Fibroblast of skin of left biceps (primary cell): ENCODE data around the gene PRADC1.

Experiments
- DNase-seq, 2 experiments: peaks; one replicate each; pipeline ENCODE4 v3.0.0-alpha.2; 2013; ENCODE audit warnings: low read depth in 2 of 2

Gene PRADC1

DNA sequence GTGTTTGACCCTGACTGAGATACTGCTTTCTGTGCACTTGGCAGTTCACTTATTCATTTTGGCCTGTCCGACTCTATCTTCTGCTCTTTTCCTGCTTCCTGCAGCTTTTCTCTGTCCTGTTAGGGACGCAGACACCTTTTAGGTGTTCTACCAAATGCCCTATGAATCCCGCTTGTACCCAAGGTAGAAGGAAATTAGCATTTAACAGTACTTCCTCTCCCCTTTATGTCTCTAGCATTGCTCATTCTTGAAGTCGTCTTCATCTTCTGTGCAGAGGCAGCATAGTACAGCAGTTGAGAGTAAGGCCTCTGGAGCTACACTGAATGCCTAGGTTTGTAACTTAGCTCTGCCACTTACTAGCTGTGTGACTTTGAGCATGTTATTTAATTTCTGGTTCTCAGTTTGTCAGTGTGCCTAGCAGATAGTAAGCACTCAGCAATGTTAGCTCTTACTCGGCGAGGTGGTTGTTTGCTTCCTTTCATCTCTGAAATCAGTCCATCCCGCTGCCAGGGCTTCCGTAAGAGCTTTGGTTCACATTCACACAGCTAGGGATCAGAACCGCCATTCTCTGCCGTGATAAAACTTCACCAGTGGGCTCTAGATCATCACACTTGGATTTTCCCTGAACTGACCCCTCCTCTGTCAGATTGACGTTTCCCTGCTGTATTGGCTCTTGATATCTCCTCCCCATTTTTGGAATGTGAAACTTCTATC, 2.4 kb upstream of the PRADC1 start:
- no peak for DNase-seq

DNA sequence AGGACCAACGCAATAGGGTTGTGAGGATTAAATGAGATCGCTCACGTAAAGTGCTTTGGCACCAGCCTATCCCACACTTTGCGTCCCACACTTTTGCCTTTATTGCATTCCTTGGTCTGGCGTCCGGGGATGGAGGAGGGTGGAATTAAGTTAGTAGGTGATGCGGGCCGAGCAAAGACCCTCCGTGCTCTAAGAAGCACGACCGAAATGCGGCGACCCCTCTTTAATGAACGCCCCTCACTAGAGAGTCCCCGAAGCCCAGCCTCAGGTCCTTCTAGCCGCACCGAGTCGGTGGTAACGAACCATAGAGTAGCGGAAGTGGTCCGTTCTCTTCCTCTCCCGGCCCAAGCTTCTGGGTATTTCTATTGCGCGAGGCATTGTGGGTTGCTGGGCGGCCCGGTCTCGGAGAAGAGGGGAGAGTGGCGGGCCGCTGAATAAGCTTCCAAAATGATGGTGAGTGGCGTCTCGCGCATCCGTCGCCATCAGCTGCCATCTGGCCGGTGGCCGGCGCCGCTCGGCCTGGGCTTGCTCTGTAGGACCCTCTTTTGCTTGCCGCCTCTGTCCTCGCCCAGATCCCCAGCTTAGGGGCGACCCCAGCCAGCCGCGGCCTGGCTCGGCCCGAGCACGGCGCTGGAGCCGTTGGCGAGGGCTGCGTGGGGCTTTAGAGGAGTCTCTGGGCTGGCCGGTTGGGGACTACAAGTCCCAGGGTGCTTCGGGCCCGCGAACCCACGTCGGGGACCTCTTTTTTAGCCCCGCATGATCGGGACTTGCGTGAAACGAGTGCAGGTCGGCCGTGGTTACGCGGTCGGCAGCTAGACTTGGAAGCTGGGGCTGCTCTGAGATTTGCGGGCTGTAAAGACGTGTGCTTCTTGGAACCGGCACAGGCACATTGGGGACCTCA, 1.1 kb upstream of the PRADC1 start, which contains the start of gene CCT7:
Gene CCT7 (plus strand): TSS at position 377 of the 901 bp plus-strand sequence. CDS start 71 bp downstream, at position 448.
- DNase-seq: peak; percentile 75 to 77

DNA sequence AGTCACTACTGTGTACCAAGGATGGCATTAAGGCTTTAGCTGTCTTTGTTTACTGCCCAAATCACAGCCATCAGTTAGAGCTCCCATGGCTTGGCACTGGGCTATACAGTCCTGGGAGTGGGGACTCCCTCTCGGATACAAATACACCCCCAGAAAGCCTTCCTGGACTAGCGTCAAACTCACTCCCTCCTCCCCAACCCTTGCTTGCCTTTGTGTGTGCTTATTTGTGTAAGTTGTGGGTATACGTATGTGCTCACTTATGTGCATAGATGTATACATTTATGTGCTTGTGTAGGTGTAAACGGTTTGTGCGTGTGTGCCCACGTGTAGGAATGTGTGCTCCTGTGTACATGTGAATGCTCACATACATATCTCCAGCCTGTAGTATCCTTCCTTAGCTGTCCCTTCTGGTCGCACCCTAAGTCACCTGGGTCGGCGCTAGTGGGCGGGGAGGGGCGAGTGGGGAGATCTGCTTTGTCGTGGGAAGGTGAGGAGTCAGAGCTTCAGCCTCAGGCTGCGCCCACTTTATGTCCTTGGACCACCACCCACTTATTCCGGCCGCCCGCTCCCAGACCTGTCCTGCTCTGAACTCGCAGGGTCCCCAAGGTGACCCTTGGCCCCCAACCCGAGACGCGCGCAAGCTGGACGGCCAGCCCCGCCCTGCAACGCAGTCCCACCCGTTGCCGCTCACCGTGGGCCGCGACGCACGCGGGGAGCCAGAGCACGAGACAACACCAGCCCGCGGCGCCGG, 461 bp downstream of the PRADC1 start:
- DNase-seq: no peak

DNA sequence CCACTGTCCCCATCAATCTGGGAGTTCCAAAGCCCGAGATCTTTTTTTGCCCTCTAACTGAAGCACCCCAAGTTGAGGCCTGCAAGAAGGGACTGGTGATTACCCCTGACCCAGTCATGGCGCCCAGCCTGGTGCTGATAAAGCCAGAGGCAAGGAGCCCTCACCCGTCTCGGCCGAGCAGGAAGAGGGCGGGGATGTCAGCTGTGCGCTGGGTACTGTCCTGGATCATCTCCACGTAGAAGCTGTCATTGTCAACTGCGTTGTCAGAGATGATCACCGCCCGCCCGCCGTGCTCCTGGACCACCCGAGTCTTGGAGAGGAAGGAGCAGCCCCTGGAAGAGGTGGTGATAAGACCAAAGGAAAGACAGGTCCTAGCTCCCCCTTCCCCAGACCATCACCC, 4.4 kb downstream of the PRADC1 start:
- no peak for DNase-seq

DNA sequence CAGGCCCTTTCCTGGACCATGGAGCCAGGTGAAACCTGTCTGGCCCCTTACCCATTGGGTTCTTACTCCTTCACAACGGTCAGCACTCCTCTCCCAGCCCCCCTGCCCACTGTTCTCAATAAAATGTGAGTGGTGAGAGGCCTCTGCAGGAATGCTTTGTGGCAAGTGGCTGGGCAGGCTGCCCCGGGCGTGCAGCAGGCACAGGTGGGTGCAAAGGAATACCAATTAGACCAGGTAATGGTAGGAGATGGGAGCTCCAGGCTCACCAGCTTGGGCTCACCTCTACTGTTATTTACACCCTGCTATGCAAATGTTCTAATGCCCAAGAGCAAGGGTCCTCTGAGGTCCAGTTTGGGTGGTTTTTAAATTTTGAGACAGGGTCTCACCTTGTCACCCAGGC, 6.0 kb downstream of the PRADC1 start:
- no peak for DNase-seq

DNA sequence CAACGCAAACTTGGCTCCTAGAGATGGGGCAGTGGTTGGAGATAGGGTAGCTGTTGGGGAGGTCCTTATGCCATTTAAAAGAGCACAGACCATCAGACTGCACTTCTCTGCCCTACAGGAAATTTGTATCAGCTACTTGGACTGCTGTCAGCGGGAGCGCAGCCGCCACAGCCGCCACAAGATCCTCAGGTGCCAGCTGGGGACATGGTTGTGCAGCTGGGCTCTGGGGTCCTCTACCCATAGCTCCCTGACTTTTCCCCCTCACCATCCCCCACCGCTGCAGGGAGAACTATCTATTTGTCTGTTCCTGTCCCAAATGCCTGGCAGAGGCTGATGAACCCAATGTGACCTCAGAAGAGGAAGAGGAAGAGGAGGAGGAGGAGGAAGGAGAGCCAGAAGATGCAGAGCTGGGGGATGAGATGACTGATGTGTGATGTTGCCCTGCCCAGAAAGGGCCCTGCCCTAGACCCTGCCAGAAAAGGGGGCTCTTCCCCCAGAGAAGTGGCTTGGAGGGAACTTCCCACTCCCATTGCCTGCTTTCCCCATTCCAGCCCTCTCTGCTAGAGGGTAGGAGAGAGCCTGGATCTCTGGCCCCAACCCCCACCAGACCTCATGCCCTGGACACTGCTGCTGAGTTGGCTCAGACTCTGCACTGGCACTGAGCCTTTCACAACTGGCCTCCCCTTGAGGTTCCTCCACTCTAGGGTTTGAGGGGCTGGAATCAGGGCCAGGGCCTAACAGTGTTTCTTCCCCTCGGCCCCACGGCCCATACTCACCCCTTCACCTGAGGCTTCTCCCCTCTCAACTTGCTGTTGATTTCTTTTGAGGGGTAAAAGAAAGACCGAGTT, 7.3 kb downstream of the PRADC1 start:
- no peak for DNase-seq

DNA sequence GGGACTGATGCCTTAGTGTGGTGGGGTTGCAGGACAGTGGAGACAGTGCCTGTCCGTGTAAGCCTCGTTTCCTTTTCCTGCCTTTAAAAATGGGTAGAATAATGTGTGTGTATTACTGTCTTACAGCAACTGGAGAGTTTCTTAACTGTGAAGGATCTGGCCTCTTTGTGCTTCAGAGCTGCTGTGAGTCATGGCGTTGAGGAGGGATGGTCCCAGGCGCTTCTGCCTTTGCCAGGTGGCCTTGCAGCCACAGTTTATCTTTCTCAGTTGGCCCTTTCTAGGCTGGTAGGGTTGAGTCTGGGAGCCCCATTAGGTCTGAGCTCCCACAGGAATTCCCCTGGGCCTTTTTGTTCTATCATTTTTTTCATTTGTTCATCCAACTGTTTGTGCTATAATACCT, 9.2 kb downstream of the PRADC1 start:
- DNase-seq: no peak

DNA sequence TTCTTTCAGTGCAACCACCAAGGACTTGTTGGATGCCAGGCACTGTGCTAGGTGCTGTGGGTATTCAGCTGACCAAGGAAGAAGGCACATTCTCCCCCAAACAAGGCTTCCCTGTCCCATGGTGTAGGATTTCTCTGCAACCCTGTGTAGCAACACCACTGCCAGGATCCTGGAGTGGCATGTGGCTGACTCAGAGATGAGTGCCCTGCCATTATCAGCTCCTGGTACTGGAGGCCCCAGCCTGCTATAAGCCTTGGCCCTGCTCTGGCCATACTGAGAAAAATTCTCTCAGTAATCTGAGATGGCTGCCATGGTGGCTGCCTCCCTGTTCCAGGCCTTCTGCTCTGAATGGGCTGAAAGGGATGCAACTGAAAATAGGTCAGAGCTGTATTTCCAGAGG, 14.7 kb downstream of the PRADC1 start:
- no peak for DNase-seq

DNA sequence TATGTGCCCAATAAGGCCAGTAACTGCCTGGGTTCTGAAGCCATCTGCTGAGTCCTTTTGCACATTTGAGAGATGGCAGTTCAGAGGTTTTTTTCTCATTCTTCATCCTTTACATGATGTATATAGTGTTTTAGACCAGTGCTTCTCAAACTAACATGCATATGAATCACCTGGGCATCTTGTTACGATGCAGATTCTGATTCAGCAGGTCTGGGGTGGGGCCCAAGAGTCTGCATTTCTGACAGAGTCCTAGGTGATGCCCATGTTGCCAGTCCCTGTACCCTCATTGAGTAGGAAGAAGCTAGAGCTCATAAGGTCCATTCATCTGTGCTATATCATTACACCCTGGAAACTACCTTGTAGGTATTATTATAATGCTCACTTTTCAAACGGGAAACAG, 15.2 kb downstream of the PRADC1 start:
- no peak for DNase-seq

DNA sequence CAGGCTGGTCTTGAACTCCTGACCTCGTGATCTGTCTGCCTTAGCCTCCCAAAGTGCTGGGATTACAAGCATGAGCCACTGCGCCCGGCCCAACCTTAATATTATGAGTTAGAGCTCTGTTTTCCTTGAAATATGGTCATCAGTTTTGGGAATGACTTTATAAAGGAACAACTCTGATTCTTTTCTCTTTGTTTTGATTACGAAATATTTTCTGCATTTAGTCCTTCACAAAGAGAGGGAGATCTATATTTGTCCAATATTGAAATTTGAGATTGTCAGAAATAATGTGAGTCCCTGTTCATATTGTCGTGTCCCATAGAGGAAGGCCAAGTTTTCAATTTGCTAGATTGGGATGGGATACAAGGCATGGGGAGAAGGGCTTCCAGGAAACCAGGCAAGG, 15.9 kb downstream of the PRADC1 start:
- DNase-seq: no peak

DNA sequence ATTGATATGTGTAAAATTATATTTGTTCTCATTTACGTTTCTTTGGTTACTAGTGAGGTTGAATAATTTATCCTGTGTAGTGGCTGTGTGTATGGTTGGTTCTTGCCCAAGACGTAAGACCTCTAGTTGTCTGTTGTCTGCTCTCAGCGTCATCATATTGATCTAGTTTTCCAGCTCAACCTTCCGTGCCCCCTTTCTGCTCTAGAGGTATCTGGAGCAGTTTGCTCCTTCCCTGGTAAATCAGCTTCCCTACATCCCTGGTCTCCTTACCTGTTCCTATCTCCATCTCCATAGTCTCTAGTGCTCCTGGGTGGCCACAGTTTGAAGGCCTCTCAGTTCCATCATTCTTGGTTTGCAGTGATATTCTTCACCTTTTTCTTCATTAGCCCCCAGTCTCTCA, 17.8 kb downstream of the PRADC1 start:
- no peak for DNase-seq

DNA sequence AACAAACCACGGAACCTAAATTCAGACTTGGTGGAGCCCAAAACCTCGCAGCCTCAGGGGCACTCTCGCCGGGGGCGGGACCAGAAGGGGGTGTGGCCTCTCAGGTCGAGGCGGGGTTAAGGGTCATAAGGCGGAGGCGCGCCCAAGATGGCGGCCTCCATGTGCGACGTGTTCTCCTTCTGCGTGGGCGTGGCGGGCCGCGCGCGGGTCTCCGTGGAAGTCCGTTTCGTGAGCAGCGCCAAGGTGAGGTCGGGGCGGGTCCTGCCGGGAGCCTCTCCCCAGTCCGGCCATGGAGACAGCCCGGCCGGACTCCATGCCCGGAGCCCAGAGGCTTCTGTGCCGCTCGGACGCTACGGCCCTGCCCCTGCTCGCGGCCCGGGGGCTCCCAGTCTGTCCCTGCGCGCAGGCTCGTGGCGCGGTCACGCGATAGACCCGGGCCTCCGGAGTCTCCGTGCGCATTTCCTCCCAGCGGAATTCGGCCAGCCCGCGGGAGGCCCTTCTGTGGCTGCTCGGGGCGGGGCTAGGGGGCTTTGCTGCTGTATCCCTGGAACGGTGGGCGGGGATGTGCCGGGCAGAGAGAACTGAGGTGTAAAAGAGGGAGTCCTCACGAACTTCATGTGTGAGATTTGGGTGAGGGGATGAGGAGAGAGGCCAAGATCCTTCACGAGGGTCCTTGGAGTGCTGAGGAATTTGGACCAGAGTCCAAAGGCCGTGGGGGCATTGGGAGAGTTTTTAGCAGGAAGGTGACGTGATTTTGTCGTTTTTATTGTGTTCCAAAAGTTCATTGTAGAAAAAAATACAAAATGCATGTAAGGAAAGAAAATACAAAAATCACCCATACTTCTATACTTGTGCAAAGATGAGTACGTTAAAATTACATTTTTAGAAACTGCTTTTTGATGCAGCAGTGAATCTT, 18.7 kb downstream of the PRADC1 start, which contains the start of gene SMYD5:
Gene SMYD5 (plus strand): TSS at position 126 of the 916 bp plus-strand sequence. CDS start 22 bp downstream, at position 148.
- peak in 1 of 2 experiments; percentile 45 for DNase-seq

DNA sequence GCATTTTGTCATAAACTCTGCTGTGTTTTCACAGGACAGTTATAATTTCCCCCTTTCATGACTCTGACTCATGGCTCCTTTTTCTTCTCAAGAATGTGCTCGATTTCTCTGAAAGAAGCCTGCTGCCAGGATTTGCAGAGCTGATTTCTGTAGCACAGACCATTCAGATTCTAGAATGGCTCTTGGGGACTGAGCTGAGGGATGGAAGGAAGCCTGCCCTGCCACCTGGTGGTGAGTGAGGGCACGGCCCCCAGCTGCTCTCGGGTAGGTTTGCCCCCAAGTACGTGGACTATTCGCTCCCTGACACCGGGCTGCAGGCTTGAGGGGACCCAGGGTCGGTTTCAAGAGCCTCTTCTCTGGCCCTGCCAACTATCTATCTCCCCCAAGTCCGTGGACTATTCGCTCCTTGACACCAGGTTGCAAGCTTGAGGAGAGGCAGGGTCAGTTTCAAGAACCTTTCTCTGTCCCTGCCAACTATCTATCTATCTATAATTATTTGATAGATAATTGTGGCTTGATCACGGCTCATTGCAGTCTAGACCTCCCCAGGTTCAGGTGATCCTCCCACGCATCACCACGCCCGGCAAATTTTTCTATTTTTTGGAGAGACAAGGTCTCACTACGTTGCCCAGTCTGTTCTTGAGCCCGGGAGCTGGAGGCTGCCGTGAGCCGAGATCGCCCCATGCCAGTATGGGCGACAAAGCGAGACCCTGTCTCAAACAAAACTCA, 20.4 kb downstream of the PRADC1 start:
- peak in 1 of 2 experiments; percentile 50 for DNase-seq

DNA sequence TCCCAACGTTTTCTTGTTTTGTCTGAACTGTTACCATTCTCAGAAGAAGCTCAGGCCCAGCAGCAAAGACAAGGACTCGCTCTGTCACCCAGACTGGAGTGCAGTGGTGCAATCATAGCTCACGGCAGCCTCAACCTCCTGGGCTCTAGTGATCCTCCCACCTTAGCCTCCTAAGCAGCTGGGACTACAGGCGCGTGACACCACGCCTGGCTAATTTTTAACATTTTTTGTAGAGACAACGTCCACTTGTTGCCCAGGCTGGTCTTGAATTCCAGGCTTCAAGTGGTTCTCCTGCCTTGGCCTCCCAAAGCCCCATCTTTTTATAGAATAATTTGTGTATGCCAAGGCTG, 21.0 kb downstream of the PRADC1 start:
- no peak for DNase-seq

DNA sequence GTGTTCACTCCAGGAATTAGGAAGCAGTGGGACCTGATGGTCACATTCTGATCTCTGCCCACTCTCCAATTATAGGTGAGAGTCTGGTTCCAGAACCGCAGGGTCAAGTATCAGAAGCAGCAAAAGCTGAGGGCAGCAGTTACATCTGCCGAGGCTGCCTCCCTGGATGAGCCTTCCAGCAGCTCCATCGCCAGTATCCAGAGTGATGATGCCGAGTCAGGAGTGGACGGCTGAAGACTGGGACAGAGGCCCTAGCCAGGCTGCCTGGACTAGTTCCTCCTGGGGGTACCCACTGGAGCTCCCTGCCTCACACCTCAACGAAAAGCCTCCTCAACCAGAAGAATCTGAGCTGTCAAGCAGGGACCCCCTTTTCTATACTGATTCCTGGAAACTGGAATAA, 22.3 kb downstream of the PRADC1 start:
- no peak for DNase-seq

DNA sequence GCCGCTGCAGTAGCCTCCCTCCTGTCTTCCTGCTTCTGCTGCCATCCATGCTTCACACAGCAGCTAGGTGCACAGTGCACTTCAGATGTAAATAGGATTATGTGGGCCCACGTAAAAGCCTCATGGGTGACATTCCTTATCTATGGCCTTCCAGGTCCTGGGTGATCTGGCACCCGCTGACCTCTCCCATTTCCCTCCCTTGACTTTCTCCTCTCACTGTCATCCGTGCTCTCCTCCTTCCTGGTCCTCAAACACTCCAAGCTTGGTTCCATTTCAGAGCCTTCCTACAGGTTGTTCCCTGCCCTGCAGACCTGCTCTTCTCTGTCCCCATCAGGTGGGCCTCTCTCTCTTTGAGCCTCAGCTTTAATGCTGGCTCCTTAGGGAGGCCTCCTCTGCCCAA, 23.0 kb downstream of the PRADC1 start:
- DNase-seq: no peak

DNA sequence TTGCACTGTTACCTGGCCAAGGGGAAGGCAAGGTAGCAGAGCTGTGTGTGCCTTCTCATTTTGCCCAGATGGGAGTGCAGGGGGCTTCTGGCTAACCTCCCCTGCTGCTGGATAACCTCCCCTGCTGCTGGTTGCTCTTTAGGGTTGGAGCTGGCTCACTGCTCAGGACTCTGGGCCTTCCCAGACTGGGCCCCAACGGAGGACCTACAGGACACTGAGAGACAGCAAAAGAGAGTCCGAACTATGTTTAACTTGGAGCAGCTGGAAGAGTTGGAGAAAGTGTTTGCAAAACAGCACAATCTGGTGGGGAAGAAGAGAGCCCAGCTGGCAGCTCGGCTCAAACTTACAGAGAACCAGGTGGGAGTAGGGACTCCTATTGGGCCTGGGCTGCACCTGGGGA, 24.8 kb downstream of the PRADC1 start:
- DNase-seq: no peak

DNA sequence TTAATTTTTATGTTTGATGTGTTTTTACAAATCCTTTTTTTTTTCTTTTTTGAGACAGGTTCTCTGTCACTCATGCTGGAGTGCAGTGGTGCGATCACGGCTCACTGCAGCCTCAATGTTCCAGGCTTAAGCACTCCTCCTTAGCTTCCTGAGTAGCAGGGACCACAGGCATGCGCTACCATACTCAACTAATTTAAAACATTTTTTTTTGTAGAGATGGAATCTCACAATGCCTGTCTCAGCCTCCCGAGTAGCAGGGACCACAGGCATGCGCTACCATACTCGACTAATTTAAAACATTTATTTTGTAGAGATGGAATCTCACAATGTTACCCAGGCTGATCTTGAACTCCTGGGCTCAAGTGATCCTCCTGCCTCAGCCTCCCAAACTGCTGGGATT, 27.4 kb downstream of the PRADC1 start:
- DNase-seq: peak; percentile 45 to 50

DNA sequence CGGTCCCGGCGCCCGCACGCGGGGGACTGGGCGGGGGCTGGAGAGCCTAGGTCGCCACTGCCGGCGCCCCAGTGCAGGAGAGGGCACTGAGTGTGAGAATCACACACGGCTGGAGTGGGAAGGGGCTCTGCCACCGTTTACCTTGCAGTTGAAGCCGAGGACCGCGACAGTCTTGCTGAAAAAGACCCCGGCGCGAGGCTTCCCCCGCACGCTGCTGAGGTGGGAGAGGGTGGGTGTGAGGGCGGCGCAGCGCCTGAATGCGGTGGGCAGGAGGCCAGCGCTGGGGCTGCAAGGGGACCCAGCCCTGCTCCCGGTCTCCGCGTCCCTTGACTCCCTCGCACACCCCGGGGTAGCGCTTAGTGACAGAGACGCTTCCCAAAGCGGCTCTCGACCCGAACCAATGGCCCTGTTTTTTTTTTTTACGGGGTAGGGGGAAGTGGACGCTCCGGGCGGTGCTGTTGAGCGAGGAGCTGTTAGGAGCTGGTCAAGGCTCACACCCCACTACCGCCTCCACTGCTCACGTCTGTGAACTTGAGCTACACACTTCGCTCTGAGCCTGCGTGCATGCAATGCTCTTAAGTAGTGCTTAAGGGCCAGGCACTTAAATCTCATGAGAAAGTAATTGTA, 29.9 kb downstream of the PRADC1 start:
- DNase-seq: no peak
